CD4-positive, CD25-positive, alpha-beta regulatory T cell (primary cell): ENCODE data around the gene DSCAM. TPM values are rescaled to one million over a fixed set of nuclear protein-coding genes. Genes with fewer than 3 reads are reported as not detected.
"Not testable (repeated sequence)": the region's sequence is repeated elsewhere in the genome, so short reads cannot be mapped to it uniquely, and the experiment has no call there.

Experiments used
- ATAC-seq, 2 donors: fragments of 150-1000 bp; cut with Tn5 transposase; one replicate each; pipeline ENCODE4 v1.10.0; 2021; ENCODE audit warnings: low read depth in 2 of 2, moderate number of reproducible peaks in 2 of 2, moderate library complexity in 1 of 2
- DNase-seq, 3 donors: peaks; one replicate each; pipeline versions ENCODE4 v3.0.0 to v3.0.0-alpha.2; 2012 to 2022; ENCODE audit warnings: mixed read lengths in 1 of 3
- H3K27ac ChIP-seq: one replicate; pipeline ENCODE4 v1.7.0; 2013; ENCODE audit warnings: mild to moderate bottlenecking, low read length; ENCODE audit not compliant: insufficient read depth, poor library complexity, severe bottlenecking
- H3K27me3 ChIP-seq: one replicate; pipeline ENCODE4 v1.7.0; 2013; ENCODE audit warnings: low read length; ENCODE audit not compliant: control insufficient read depth, insufficient read depth
- H3K36me3 ChIP-seq: one replicate; pipeline ENCODE4 v1.7.0; 2013; ENCODE audit warnings: mild to moderate bottlenecking, low read length, moderate library complexity; ENCODE audit not compliant: control insufficient read depth, insufficient read depth
- H3K4me1 ChIP-seq: 2 replicates; pipeline ENCODE4 v1.7.0; 2013; ENCODE audit warnings: mild to moderate bottlenecking, low read length; ENCODE audit not compliant: insufficient read depth, control insufficient read depth, poor library complexity, severe bottlenecking
- H3K4me3 ChIP-seq: one replicate; pipeline ENCODE4 v1.7.0; 2013; ENCODE audit warnings: low read depth, mild to moderate bottlenecking, low read length, moderate library complexity
- H3K9me3 ChIP-seq, 2 experiments: 1 replicate in 1 of 2; 2 replicates in 1 of 2; pipeline ENCODE4 v1.7.0; 2013; ENCODE audit warnings: low read length in 2 of 2, mild to moderate bottlenecking in 1 of 2, moderate library complexity in 1 of 2; ENCODE audit not compliant: control insufficient read depth in 2 of 2
- H3K27ac Mint-ChIP-seq, 3 donors: one replicate each; pipeline ENCODE4 v1.8.0; 2020 to 2022; ENCODE audit warnings: mild to moderate bottlenecking in 3 of 3, mixed read lengths in 3 of 3, moderate library complexity in 2 of 3
- H3K27me3 Mint-ChIP-seq: one replicate; pipeline ENCODE4 v1.8.0; 2022; ENCODE audit warnings: mild to moderate bottlenecking, mixed read lengths
- H3K36me3 Mint-ChIP-seq: one replicate; pipeline ENCODE4 v1.8.0; 2020; ENCODE audit warnings: mixed read lengths
- H3K4me1 Mint-ChIP-seq, 4 donors: one replicate each; pipeline ENCODE4 v1.8.0; 2020 to 2022; ENCODE audit warnings: mixed read lengths in 4 of 4, mild to moderate bottlenecking in 1 of 4
- H3K4me3 Mint-ChIP-seq, 4 donors: one replicate each; pipeline ENCODE4 v1.8.0; 2020 to 2022; ENCODE audit warnings: mild to moderate bottlenecking in 4 of 4, mixed read lengths in 4 of 4, moderate library complexity in 3 of 4
- H3K9me3 Mint-ChIP-seq, 7 donors: one replicate each; pipeline ENCODE4 v1.8.0; 2020 to 2022; ENCODE audit warnings: mixed read lengths in 7 of 7, mild to moderate bottlenecking in 3 of 7, moderate library complexity in 2 of 7
- polyA plus RNA-seq, 4 donors: library from polyadenylated mRNA; unstranded; fragments of 300-500 nt; fragmentation: Illumina TruSeq; gene quantifications; one replicate each; pipeline ENCODE4 v1.2.3, GENCODE V29; 2021
- total RNA-seq: library from RNA; stranded (reverse); gene quantifications from one replicate; pipeline ENCODE4 v1.2.3, GENCODE V29; 2022

The DSCAM gene
- total and polyA plus RNA-seq, 5 donors from 2014 or later = not detected

- no peak overlapping the region for H3K27ac ChIP-seq
- Mint-ChIP-seq H3K4me1 (no peaks in the 10 kb centered on the region), H3K27ac (no peak overlapping the region), H3K9me3 (peaks cover 0 to 7% (median 5%) of the 10 kb centered on the region in 7 donors), H3K4me3 (no peak overlapping the region), H3K36me3 (no peaks in the 10 kb centered on the region), H3K27me3 (no peaks in the 10 kb centered on the region)
- H3K4me3 ChIP-seq = no peak overlapping the region
- H3K4me1 ChIP-seq = no peaks in the 10 kb centered on the region
- no peaks in the 10 kb centered on the region for H3K9me3 ChIP-seq
- ATAC-seq (no peak), DNase-seq (no peak)
- no peaks in the 10 kb centered on the region for H3K36me3 ChIP-seq
- H3K27me3 ChIP-seq = no peaks in the 10 kb centered on the region
Observed at GRCh38 chr21:40334159-40334558, 512.8 kb downstream of the DSCAM start.

GRCh38 chr21:40333731-40334130, 513.2 kb downstream of the DSCAM start:
- Histone ChIP-seq H3K4me3 (no peak overlapping the region), H3K27me3 (no peaks in the 10 kb centered on the region), H3K36me3 (no peaks in the 10 kb centered on the region), H3K27ac (no peak overlapping the region), H3K9me3 (no peaks in the 10 kb centered on the region), H3K4me1 (no peaks in the 10 kb centered on the region)
- Mint-ChIP-seq H3K9me3 (peaks cover 0 to 7% (median 5%) of the 10 kb centered on the region in 7 donors), H3K36me3 (no peaks in the 10 kb centered on the region), H3K4me1 (no peaks in the 10 kb centered on the region), H3K27me3 (no peaks in the 10 kb centered on the region), H3K4me3 (no peak overlapping the region), H3K27ac (no peak overlapping the region)
- DNase-seq (no peak), ATAC-seq (no peak)

GRCh38 chr21:40331804-40332203, 515.2 kb downstream of the DSCAM start:
- H3K27me3 Mint-ChIP-seq = no peaks in the 10 kb centered on the region
- no peak overlapping the region for H3K27ac ChIP-seq
- no peaks in the 10 kb centered on the region for H3K4me1 Mint-ChIP-seq
- H3K36me3 Mint-ChIP-seq = no peaks in the 10 kb centered on the region
- no peaks in the 10 kb centered on the region for H3K27me3 ChIP-seq
- DNase-seq (no peak), ATAC-seq (no peak)
- H3K4me1 ChIP-seq = no peaks in the 10 kb centered on the region
- H3K9me3 ChIP-seq = no peaks in the 10 kb centered on the region
- H3K9me3 Mint-ChIP-seq = peaks cover 0 to 13% (median 4%) of the 10 kb centered on the region in 7 donors
- no peaks in the 10 kb centered on the region for H3K36me3 ChIP-seq
- H3K27ac Mint-ChIP-seq = no peak overlapping the region
- H3K4me3 ChIP-seq = no peak overlapping the region
- H3K4me3 Mint-ChIP-seq = no peak overlapping the region

GRCh38 chr21:40331172-40331571, 515.8 kb downstream of the DSCAM start:
- ATAC-seq (no peak), DNase-seq (no peak)
- Mint-ChIP-seq H3K36me3 (no peaks in the 10 kb centered on the region), H3K27me3 (no peaks in the 10 kb centered on the region), H3K4me1 (no peaks in the 10 kb centered on the region), H3K4me3 (no peak overlapping the region), H3K9me3 (peaks cover 0 to 13% (median 4%) of the 10 kb centered on the region in 7 donors), H3K27ac (no peak overlapping the region)
- no peaks in the 10 kb centered on the region for H3K27me3 ChIP-seq
- H3K9me3 ChIP-seq = no peaks in the 10 kb centered on the region
- H3K36me3 ChIP-seq = no peaks in the 10 kb centered on the region
- no peaks in the 10 kb centered on the region for H3K4me1 ChIP-seq
- H3K27ac ChIP-seq = no peak overlapping the region
- H3K4me3 ChIP-seq = no peak overlapping the region

- Histone ChIP-seq H3K4me3 (no peak overlapping the region), H3K27ac (no peak overlapping the region), H3K4me1 (no peaks in the 10 kb centered on the region), H3K36me3 (no peaks in the 10 kb centered on the region), H3K27me3 (no peaks in the 10 kb centered on the region), H3K9me3 (no peaks in the 10 kb centered on the region)
- Mint-ChIP-seq H3K4me3 (no peak overlapping the region), H3K27ac (no peak overlapping the region), H3K27me3 (no peaks in the 10 kb centered on the region), H3K9me3 (peaks cover 2 to 14% (median 7%) of the 10 kb centered on the region in 7 donors), H3K36me3 (no peaks in the 10 kb centered on the region), H3K4me1 (no peaks in the 10 kb centered on the region)
- ATAC-seq (no peak), DNase-seq (no peak)
Observed at GRCh38 chr21:40324389-40324788, 522.6 kb downstream of the DSCAM start.

- H3K9me3 ChIP-seq, H3K4me3 Mint-ChIP-seq, H3K4me3 ChIP-seq, H3K27ac Mint-ChIP-seq, H3K4me1 ChIP-seq, H3K4me1 Mint-ChIP-seq, H3K36me3 Mint-ChIP-seq, DNase-seq, H3K36me3 ChIP-seq, H3K27me3 ChIP-seq, ATAC-seq, H3K27me3 Mint-ChIP-seq, H3K27ac ChIP-seq: not testable (repeated sequence)
- H3K9me3 Mint-ChIP-seq = peaks cover 2 to 12% (median 7%) of the 10 kb centered on the region in 7 donors
Observed at GRCh38 chr21:40320718-40321117, 526.2 kb downstream of the DSCAM start.

- ATAC-seq (no peak), DNase-seq (no peak)
- no peaks in the 10 kb centered on the region for H3K36me3 ChIP-seq
- no peak overlapping the region for H3K4me3 Mint-ChIP-seq
- no peak overlapping the region for H3K27ac Mint-ChIP-seq
- no peaks in the 10 kb centered on the region for H3K4me1 Mint-ChIP-seq
- no peak overlapping the region for H3K4me3 ChIP-seq
- H3K9me3 Mint-ChIP-seq = peaks cover 2 to 12% (median 8%) of the 10 kb centered on the region in 7 donors
- no peaks in the 10 kb centered on the region for H3K9me3 ChIP-seq
- H3K27me3 ChIP-seq = no peaks in the 10 kb centered on the region
- no peaks in the 10 kb centered on the region for H3K27me3 Mint-ChIP-seq
- H3K27ac ChIP-seq = no peak overlapping the region
- no peaks in the 10 kb centered on the region for H3K36me3 Mint-ChIP-seq
- no peaks in the 10 kb centered on the region for H3K4me1 ChIP-seq
Observed at GRCh38 chr21:40318371-40318770, 528.6 kb downstream of the DSCAM start.

- no peaks in the 10 kb centered on the region for H3K9me3 ChIP-seq
- no peak overlapping the region for H3K27ac Mint-ChIP-seq
Observed at GRCh38 chr21:40316104-40316503, 530.9 kb downstream of the DSCAM start.

More at GRCh38 chr21:40316104-40316503, 530.9 kb downstream of the DSCAM start:
- H3K4me1 ChIP-seq = no peaks in the 10 kb centered on the region
- peaks cover 0 to 9% (median 5%) of the 10 kb centered on the region in 7 donors for H3K9me3 Mint-ChIP-seq
- H3K36me3 Mint-ChIP-seq = no peaks in the 10 kb centered on the region
- no peak overlapping the region for H3K4me3 ChIP-seq
- no peaks in the 10 kb centered on the region for H3K27me3 Mint-ChIP-seq
- no peaks in the 10 kb centered on the region for H3K4me1 Mint-ChIP-seq
- no peak overlapping the region for H3K4me3 Mint-ChIP-seq
- H3K27me3 ChIP-seq = no peaks in the 10 kb centered on the region
- no peak for ATAC-seq
- H3K27ac ChIP-seq = no peak overlapping the region
- no peaks in the 10 kb centered on the region for H3K36me3 ChIP-seq
- no peak for DNase-seq
